HepG2 (cell line): ENCODE results near the gene ZNF48. TPM values are rescaled to one million over a fixed set of nuclear protein-coding genes. Genes with fewer than 3 reads are reported as not detected.

Experiments used
- ATM ChIP-seq: fragments of 450-650 bp; IDR thresholded peaks from 2 replicates; pipeline ENCODE4 v1.7.1; 2017; ENCODE audit warnings: mild to moderate bottlenecking, borderline replicate concordance
- FLYWCH1 ChIP-seq: sonication (generic); formaldehyde crosslinking; IDR thresholded peaks from 2 replicates; pipeline ENCODE4 v1.8.1; 2023; ENCODE audit warnings: mild to moderate bottlenecking, missing genetic modification reagents
- GABPB1 ChIP-seq: IDR thresholded peaks from 2 replicates; pipeline ENCODE4 v1.6.1; 2016; ENCODE audit warnings: mild to moderate bottlenecking, missing genetic modification reagents, moderate library complexity, missing compliant biosample characterization
- KDM2A ChIP-seq: sonication (generic); formaldehyde crosslinking; IDR thresholded peaks from 2 replicates; pipeline ENCODE4 v1.4.0; 2020; ENCODE audit warnings: low read depth, missing genetic modification reagents, borderline replicate concordance
- MIXL1 ChIP-seq: IDR thresholded peaks from 2 replicates; pipeline ENCODE4 v1.6.1; 2016
- PAF1 ChIP-seq: IDR thresholded peaks from 2 replicates; pipeline ENCODE4 v1.6.1; 2016; ENCODE audit warnings: missing genetic modification reagents, missing compliant biosample characterization
- THYN1 ChIP-seq: sonication (generic); formaldehyde crosslinking; IDR thresholded peaks from 2 replicates; pipeline ENCODE4 v1.8.1; 2023; ENCODE audit warnings: low read depth, mild to moderate bottlenecking, moderate library complexity, missing genetic modification reagents, borderline replicate concordance
- ZBTB7B ChIP-seq: sonication (generic); formaldehyde crosslinking; IDR thresholded peaks from 2 replicates; pipeline ENCODE4 v1.4.0; 2020; ENCODE audit warnings: missing genetic modification reagents
- ZFP36L2 ChIP-seq: sonication (generic); formaldehyde crosslinking; IDR thresholded peaks from 2 replicates; pipeline ENCODE4 v1.4.0; 2020; ENCODE audit warnings: missing genetic modification reagents
- ZNF256 ChIP-seq: sonication (generic); formaldehyde crosslinking; conservative IDR thresholded peaks from 2 replicates; pipeline ENCODE4 v1.4.0; 2020; ENCODE audit warnings: missing genetic modification reagents
- ZNF496 ChIP-seq: sonication (generic); formaldehyde crosslinking; IDR thresholded peaks from 2 replicates; pipeline ENCODE4 v1.8.1; 2023; ENCODE audit warnings: mild to moderate bottlenecking, moderate library complexity, missing genetic modification reagents; ENCODE audit not compliant: insufficient replicate concordance
- ZUFSP ChIP-seq: sonication (generic); formaldehyde crosslinking; IDR thresholded peaks from 2 replicates; pipeline ENCODE4 v1.9.0; 2021; ENCODE audit warnings: missing genetic modification reagents, mild to moderate bottlenecking, borderline replicate concordance
- polyA plus RNA-seq, 8 experiments: library from polyadenylated mRNA; depleted of rRNA in 3 of 8; stranded (reverse) in 7 of 8; unstranded in 1 of 8; fragments of >200 nt; fragmentation: Illumina TruSeq in 4 of 8; extraction: Trizol in 4 of 8; gene quantifications; 2 replicates each; pipeline versions ENCODE4 v1.2.1 to v1.2.3, GENCODE V29; 2011 to 2016; ENCODE audit warnings: low read depth in 4 of 8, missing spikeins in 1 of 8, mixed read lengths in 1 of 8; ENCODE audit not compliant: insufficient read depth in 1 of 8
- total RNA-seq, 5 experiments: library from RNA; depleted of rRNA; stranded (reverse); fragments of >200 nt; fragmentation: Illumina TruSeq; extraction: Trizol; gene quantifications; 2 replicates each; pipeline ENCODE4 v1.2.3, GENCODE V29; 2016; ENCODE audit warnings: low read depth in 1 of 5
- TF ChIP-seq, protein P1 (sequence below): sonication (generic); formaldehyde crosslinking; IDR thresholded peaks from 2 replicates; pipeline ENCODE4 v1.4.0; 2020; ENCODE audit warnings: mild to moderate bottlenecking, missing genetic modification reagents
- TF ChIP-seq, protein P2 (sequence below): sonication (generic); formaldehyde crosslinking; IDR thresholded peaks from 2 replicates; pipeline ENCODE4 v1.5.0; 2020; ENCODE audit warnings: missing genetic modification reagents
- TF ChIP-seq, protein P3 (sequence below): sonication (generic); formaldehyde crosslinking; IDR thresholded peaks from 2 replicates; pipeline ENCODE4 v1.5.1; 2020; ENCODE audit warnings: mild to moderate bottlenecking, missing genetic modification reagents, moderate library complexity
- TF ChIP-seq, protein P4 (sequence below): IDR thresholded peaks from 2 replicates; pipeline ENCODE4 v1.6.1; 2016; ENCODE audit warnings: missing biosample characterization, missing genetic modification reagents, low read depth

Gene ZNF48
- total and polyA plus RNA-seq, 2 of the 13 experiments (the other 11 are each of a cell fraction or from before 2014, with no cell fraction given), result 9.9 to 12.3 TPM

DNA sequence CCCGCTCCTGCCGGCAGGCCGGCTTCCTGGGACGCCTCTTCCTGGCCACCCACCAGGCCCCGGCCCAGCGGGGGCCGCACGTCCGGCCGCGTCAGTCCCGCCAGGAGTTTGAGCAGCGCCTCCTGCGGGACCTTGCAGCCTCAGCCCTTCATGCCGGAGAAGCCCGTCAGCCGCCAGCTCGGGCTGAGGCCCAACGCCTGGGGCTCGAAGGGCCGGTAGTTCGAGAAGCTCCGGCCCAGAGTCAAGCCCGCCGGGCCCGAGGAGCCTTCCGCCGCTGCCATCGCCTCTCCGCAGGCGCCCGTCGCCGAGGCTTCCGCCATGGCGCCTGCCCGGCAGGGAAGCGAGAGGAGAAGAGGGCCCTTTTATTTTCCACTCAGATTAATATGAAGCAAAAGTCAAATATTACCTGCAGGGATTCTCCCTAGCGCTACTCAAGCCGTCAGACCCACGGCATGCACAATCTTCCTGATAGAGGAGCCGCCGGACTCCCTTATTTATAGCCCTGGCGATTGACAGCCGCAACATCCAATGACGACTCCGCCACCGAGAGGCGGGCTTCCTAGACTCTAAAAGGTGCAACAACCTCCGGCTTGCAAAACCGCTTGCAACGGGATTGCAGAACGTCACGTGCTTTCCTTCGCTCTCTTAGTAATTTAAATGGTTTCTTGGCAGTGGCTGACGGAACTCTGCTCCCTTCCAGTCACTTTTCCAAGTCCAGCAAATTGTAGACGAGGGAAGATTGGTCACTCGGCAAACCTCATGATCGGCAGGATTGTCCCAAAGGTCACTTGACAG, 50.4 kb downstream of the ZNF48 start, which contains the start of gene SEPHS2 (continued):
- TF ChIP-seq ZNF256 (CRISPR knock-in tag) (no peak; the same call in 1 of the 2 replicates), FLYWCH1 (CRISPR knock-in tag) (no peak), ZFP36L2 (no peak), PAF1 (CRISPR knock-in tag) (no peak; the same call in 1 of the 2 replicates), ATM (no peak), ZBTB7B (CRISPR knock-in tag) (no peak), GABPB1 (CRISPR knock-in tag) (peak; percentile 81), KDM2A (peak; percentile 84), ZNF496 (CRISPR knock-in tag) (no peak), ZUFSP (CRISPR knock-in tag) (no peak), MIXL1 (no peak; the same call in none of the 2 replicates), THYN1 (0 out of 2 replicates have a peak, but pooled peaks have one; percentile 75)
- TF ChIP-seq, protein P1, sequence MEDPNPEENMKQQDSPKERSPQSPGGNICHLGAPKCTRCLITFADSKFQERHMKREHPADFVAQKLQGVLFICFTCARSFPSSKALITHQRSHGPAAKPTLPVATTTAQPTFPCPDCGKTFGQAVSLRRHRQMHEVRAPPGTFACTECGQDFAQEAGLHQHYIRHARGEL, result peak; percentile 89; the same call in 1 of the 2 replicates
- TF ChIP-seq, protein P2, sequence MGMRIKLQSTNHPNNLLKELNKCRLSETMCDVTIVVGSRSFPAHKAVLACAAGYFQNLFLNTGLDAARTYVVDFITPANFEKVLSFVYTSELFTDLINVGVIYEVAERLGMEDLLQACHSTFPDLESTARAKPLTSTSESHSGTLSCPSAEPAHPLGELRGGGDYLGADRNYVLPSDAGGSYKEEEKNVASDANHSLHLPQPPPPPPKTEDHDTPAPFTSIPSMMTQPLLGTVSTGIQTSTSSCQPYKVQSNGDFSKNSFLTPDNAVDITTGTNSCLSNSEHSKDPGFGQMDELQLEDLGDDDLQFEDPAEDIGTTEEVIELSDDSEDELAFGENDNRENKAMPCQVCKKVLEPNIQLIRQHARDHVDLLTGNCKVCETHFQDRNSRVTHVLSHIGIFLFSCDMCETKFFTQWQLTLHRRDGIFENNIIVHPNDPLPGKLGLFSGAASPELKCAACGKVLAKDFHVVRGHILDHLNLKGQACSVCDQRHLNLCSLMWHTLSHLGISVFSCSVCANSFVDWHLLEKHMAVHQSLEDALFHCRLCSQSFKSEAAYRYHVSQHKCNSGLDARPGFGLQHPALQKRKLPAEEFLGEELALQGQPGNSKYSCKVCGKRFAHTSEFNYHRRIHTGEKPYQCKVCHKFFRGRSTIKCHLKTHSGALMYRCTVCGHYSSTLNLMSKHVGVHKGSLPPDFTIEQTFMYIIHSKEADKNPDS (CRISPR knock-in tag), result no peak; the same call in 1 of the 2 replicates
- TF ChIP-seq, protein P3, sequence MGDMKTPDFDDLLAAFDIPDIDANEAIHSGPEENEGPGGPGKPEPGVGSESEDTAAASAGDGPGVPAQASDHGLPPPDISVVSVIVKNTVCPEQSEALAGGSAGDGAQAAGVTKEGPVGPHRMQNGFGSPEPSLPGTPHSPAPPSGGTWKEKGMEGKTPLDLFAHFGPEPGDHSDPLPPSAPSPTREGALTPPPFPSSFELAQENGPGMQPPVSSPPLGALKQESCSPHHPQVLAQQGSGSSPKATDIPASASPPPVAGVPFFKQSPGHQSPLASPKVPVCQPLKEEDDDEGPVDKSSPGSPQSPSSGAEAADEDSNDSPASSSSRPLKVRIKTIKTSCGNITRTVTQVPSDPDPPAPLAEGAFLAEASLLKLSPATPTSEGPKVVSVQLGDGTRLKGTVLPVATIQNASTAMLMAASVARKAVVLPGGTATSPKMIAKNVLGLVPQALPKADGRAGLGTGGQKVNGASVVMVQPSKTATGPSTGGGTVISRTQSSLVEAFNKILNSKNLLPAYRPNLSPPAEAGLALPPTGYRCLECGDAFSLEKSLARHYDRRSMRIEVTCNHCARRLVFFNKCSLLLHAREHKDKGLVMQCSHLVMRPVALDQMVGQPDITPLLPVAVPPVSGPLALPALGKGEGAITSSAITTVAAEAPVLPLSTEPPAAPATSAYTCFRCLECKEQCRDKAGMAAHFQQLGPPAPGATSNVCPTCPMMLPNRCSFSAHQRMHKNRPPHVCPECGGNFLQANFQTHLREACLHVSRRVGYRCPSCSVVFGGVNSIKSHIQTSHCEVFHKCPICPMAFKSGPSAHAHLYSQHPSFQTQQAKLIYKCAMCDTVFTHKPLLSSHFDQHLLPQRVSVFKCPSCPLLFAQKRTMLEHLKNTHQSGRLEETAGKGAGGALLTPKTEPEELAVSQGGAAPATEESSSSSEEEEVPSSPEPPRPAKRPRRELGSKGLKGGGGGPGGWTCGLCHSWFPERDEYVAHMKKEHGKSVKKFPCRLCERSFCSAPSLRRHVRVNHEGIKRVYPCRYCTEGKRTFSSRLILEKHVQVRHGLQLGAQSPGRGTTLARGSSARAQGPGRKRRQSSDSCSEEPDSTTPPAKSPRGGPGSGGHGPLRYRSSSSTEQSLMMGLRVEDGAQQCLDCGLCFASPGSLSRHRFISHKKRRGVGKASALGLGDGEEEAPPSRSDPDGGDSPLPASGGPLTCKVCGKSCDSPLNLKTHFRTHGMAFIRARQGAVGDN (CRISPR knock-in tag), result peak; percentile 88
- TF ChIP-seq, protein P4, sequence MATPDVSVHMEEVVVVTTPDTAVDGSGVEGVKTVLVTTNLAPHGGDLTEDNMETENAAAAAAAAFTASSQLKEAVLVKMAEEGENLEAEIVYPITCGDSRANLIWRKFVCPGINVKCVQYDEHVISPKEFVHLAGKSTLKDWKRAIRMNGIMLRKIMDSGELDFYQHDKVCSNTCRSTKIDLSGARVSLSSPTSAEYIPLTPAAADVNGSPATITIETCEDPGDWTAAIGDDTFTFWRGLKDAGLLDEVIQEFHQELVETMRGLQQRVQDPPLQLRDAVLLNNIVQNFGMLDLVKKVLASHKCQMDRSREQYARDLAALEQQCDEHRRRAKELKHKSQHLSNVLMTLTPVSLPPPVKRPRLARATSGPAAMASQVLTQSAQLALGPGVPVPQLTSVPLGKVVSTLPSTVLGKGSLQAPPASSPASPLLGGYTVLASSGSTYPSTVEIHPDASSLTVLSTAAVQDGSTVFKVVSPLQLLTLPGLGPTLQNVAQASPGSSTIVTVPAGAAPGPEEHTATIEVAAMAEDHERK (CRISPR knock-in tag), result no peak
